Measurements from ENCODE around the gene EFHD2.
"Not testable (repeated sequence)": the region's sequence is repeated elsewhere in the genome, so short reads cannot be mapped to it uniquely, and the experiment has no call there.

EFHD2 gene

GRCh38 chr1:15409388-15410222 is at the start of gene EFHD2:
Gene EFHD2 (plus strand): TSS chr1:15409888. CDS start chr1:15409972, 84 bp downstream.
- in situ Hi-C loops (cut with MboI; ENCODE audit: low sequenced_read_pairs): no loop called here

GRCh38 chr1:15360700-15361099 is 49.0 kb upstream of the EFHD2 start:
- in situ Hi-C loops (cut with MboI; ENCODE audit: low sequenced_read_pairs): no loop called here

- in situ Hi-C loops (cut with MboI; ENCODE audit: low sequenced_read_pairs): no loop called here
These were observed 47.5 kb upstream of the EFHD2 start for GRCh38 chr1:15362096-15362736.

GRCh38 chr1:15362737-15363128 is 47.0 kb upstream of the EFHD2 start:
- in situ Hi-C loops (cut with MboI; ENCODE audit: low sequenced_read_pairs): no loop called here

- in situ Hi-C loops (cut with MboI; ENCODE audit: low sequenced_read_pairs): no loop called here
These were observed 44.9 kb upstream of the EFHD2 start for GRCh38 chr1:15364740-15365139.

GRCh38 chr1:15368888-15369287 is 40.8 kb upstream of the EFHD2 start:
- in situ Hi-C loops (cut with MboI; ENCODE audit: low sequenced_read_pairs): no loop called here

GRCh38 chr1:15370268-15370667 is 39.4 kb upstream of the EFHD2 start:
- in situ Hi-C loops (cut with MboI; ENCODE audit: low sequenced_read_pairs): no loop called here

- in situ Hi-C loops (cut with MboI; ENCODE audit: low sequenced_read_pairs): no loop called here
These were observed 38.7 kb upstream of the EFHD2 start for GRCh38 chr1:15370781-15371520.

- in situ Hi-C loops (cut with MboI; ENCODE audit: low sequenced_read_pairs): no loop called here
These were observed 37.8 kb upstream of the EFHD2 start for GRCh38 chr1:15371610-15372545.

GRCh38 chr1:15378729-15379128 is 31.0 kb upstream of the EFHD2 start:
- in situ Hi-C loops (cut with MboI; ENCODE audit: low sequenced_read_pairs): no loop called here

GRCh38 chr1:15379151-15379550 is 30.5 kb upstream of the EFHD2 start:
- in situ Hi-C loops (cut with MboI; ENCODE audit: low sequenced_read_pairs): not testable (repeated sequence)

GRCh38 chr1:15380601-15381508 is 28.8 kb upstream of the EFHD2 start:
- in situ Hi-C loops (cut with MboI; ENCODE audit: low sequenced_read_pairs): no loop called here

- in situ Hi-C loops (cut with MboI; ENCODE audit: low sequenced_read_pairs): no loop called here
These were observed 27.9 kb upstream of the EFHD2 start for GRCh38 chr1:15381805-15382204.

GRCh38 chr1:15382601-15383518 is 26.8 kb upstream of the EFHD2 start:
- in situ Hi-C loops (cut with MboI; ENCODE audit: low sequenced_read_pairs): no loop called here

GRCh38 chr1:15383810-15384209 is 25.9 kb upstream of the EFHD2 start:
- in situ Hi-C loops (cut with MboI; ENCODE audit: low sequenced_read_pairs): no loop called here

GRCh38 chr1:15384301-15384901 is 25.3 kb upstream of the EFHD2 start:
- in situ Hi-C loops (cut with MboI; ENCODE audit: low sequenced_read_pairs): no loop called here

GRCh38 chr1:15385420-15385819 is 24.3 kb upstream of the EFHD2 start:
- in situ Hi-C loops (cut with MboI; ENCODE audit: low sequenced_read_pairs): no loop called here

- in situ Hi-C loops (cut with MboI; ENCODE audit: low sequenced_read_pairs): no loop called here
These were observed 23.4 kb upstream of the EFHD2 start for GRCh38 chr1:15386164-15386749.
